NCI-H2107 treated with DMSO at 0.1 percent for 48 hours (cell line): ENCODE measurements around the gene GATAD2B.
"Not testable (repeated sequence)": the region's sequence is repeated elsewhere in the genome, so short reads cannot be mapped to it uniquely, and the experiment has no call there.

Experiments
- DNase-seq: peaks from one replicate; lab custom pipeline; 2025; ENCODE audit not compliant: unreplicated experiment; lab: John Stamatoyannopoulos, UW

Gene GATAD2B

GRCh38 chr1:153899509-153899908 lies 23.3 kb downstream of the GATAD2B start:
- no peak for DNase-seq

DNA sequence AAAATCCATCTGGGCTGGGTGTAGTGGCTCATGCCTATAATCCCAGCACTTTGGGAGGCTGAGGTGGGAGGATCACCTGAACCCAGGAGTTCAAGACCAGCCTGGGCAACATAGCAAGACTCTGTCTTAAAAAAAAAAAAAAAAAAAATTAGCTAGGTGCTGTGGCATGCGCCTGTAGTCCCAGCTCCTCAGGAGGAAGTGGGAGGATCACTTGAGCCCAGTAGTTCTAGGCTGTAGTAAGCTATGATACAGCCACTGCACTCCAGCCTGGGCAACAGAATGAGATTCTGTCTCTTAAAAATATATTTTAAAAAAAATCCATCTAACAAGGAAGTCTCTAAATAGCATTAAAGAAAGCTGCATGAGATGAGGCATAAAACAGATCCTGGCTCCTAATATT lies 26.9 kb downstream of the GATAD2B start:
- not testable (repeated sequence) for DNase-seq

GRCh38 chr1:153891042-153891441 lies 31.7 kb downstream of the GATAD2B start:
- not testable (repeated sequence) for DNase-seq

DNA sequence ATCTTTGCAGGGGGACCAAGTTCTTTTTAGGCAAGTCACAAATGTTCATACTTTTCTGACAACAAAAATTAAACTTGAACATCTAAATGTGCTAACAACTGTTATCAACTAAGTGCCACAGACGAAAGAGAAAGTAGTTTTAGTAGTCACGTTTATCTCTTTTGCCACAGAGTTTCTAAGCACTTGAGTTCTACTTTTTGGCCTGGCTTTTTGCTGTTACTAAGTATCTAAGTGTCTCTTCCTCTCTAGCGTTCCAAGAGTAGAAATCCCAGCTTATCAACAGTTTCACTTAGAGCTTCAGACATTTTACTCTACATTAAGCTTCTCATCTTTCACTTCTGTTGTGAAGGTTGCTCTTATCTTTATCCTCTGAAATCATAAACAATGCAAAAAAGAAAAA lies 34.2 kb downstream of the GATAD2B start:
- no peak for DNase-seq

DNA sequence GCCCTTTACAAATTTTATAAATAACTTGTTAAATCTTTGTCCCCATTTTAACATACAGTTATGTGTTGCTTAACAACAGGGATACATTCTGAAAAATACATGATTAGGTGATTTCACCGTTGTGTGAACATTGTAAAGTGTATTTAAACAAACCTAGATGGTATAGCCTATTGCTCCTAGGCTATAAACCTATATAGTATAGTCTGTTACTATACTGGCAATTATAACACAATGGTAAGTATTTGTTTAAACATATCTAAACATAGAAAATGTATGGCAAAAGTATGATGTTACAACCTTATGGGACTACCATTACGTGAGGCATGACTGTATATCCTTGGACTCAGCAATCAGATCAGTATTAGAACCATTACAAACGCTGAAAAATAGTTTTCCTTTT lies 36.6 kb downstream of the GATAD2B start:
- no peak for DNase-seq

- DNase-seq = no peak
Measured at GRCh38 chr1:153883223-153883622, 39.5 kb downstream of the GATAD2B start.

DNA sequence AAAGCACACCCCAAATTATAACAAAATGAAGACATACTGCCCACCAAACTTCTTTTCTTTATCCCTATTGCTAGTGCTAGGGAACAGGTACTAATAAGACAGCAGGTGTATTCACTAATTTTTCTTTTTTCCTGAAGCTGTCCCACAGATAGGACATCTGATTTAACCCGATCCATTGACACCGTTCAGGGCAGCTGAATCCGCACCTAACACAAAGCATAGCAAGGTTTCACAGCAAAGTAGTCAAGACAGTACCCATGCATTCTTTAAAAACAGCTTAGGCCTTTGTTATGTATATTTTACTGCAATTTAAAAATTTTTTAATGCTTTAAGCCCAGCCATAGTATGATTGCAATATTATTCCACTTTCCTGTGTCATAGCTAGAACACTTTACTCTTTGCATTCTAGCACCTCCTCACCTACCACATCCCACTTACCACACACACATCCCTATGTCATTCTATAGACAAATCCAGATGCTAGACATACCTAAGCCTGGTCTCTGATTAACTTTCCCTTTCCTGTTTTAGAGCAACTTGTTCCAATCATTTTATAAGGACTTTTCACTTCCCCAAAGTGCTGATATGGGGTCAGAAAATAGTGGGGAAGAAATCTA lies 40.4 kb downstream of the GATAD2B start:
- DNase-seq = no peak

GRCh38 chr1:153881751-153882150 lies 41.0 kb downstream of the GATAD2B start:
- peak; percentile 68 for DNase-seq

DNA sequence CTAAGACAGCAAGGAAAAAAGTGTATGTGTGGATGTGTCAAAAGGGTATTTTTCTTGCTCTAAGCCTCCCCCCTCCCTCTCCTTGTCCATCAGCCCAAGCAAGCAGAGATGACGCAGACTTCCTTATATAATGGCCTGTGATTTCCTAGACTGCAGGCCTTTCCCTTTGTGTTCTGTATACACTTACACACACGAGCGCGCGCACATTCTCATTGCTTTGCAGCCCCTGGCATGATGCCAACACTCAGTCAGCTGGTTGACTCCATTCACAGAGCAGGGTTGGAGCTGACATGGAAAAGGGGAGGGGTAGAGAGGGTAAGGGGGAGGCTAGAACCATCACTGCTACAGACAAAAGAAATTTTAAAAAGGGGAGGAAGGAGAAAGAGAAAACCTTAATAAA lies 41.8 kb downstream of the GATAD2B start:
- DNase-seq = peak; percentile 100

- no peak for DNase-seq
Measured at GRCh38 chr1:153880024-153880423, 42.7 kb downstream of the GATAD2B start.

- no peak for DNase-seq
Measured at GRCh38 chr1:153877112-153877511, 45.7 kb downstream of the GATAD2B start.

DNA sequence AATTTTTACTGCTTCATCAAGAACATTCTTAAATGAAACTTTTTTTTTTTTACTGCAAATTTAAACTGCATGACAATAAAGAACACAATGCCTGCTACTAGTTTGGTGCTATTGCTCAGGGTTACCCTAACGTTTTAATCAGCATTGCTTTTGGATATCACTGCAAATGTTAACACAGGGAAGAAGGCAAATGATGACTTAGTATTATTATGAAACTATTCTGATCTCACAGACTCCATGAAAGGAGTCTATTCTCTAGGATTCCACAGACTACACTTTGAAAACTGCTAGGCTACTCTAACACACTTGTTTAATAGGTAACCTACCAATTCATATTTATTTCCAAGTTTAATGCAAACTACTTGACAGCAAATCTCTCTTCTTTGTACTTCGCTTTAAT lies 49.8 kb downstream of the GATAD2B start:
- DNase-seq = no peak

- DNase-seq = no peak
Measured at GRCh38 chr1:153872331-153872730, 50.4 kb downstream of the GATAD2B start.

GRCh38 chr1:153869486-153869885 lies 53.3 kb downstream of the GATAD2B start:
- no peak for DNase-seq

GRCh38 chr1:153866045-153866850 lies 56.5 kb downstream of the GATAD2B start:
- no peak for DNase-seq

DNA sequence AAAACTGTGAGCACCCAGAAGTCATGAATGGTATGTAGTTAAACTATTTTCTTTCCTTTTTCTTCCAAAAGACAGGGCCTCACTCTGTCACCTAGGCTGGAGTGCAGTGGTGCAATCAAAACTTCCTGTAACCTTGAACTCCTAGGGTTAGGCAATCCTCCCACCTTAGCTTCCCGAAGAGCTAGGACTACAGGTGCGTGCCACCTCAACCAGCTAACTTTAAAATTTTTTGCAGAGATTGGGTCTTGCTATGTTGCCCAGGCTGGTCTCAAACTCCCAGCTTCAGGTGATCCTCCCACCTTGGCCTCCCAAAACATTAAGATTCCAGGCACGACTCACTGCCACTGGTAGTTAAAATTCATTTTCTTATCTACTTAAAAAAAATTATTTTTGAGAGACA lies 62.5 kb downstream of the GATAD2B start:
- DNase-seq = no peak

DNA sequence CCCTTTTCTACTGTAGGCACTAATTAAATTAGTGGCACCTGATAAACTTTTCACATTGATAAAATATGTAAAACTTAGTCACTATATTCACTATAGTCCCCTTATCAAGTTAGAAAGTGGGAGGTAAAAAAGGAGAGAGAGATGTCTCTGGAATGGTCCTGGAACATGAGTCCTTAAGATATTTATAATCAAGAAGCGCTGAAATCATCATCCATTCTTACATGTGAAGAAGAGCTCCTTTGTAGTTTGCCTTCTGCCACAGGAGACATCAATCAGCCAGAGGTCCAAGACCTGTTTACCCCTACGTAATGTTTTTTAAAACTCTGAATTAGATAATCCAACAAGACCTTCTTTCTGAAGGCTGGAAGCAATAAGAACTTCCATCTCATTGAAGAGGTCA lies 65.3 kb downstream of the GATAD2B start:
- DNase-seq = no peak

DNA sequence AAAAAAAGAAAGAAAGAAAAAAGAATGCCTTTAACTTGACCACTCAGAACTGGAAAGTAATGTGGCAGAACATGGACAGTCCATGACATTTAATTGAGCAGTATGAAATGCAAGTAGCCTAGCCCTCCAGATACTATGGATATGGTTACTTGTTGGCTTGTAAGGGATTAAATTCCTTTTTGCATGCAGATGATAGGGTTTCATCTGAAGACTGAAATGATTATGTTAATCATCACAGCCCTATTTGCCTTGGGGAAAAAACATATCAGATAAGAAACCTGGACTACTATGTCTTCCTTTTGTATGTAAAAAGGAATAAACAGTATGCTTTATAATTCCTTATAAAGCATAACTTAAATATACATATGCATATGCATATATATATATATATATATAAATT lies 66.0 kb downstream of the GATAD2B start:
- no peak for DNase-seq

GRCh38 chr1:153852170-153852569 lies 70.6 kb downstream of the GATAD2B start:
- no peak for DNase-seq

DNA sequence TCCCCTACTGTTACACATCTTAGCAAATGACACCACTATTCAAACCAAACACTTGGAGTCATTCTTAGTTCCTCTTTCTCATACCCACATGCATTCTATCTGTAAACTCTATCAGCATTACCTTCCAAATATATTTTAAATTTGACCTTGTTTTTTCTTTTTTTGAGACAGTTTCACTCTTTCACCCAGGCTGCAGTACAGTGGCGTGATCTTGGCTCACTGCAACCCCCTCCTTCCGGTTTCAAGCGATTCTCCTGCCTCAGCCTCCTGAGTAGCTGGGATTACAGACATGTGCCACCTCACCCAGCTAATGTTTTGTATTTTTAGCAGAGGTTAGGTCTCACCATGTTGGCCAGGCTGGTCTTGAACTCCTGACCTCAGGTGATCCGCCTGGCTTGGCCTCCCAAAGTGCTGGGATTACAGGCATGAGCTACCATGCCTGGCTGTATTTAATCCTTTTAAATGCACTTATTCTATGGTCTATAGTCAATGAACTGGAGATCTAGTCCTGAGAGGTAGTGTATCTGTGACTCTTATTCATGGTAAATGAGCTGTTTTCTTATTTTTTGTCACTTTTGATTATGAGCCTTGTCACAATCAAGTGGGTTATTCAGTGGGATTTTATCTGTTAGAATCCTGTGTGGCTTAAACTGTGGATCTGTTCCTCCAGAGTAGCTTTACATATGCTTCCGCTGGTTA lies 73.1 kb downstream of the GATAD2B start:
- DNase-seq = no peak

- DNase-seq = no peak
Measured at GRCh38 chr1:153848805-153849204, 74.0 kb downstream of the GATAD2B start.

- DNase-seq = no peak
Measured at GRCh38 chr1:153845158-153845557, 77.6 kb downstream of the GATAD2B start.
